KMS-11 (cell line): ENCODE data around the gene PARP8.

ENCODE experiments used
- H2AFZ ChIP-seq: fragments of 200-600 bp; sonication (generic); 2 replicates; pipeline ENCODE4 v1.6.1; 2016; ENCODE audit warnings: antibody characterized with exemption, mixed run types, low read depth
- H3K27ac ChIP-seq: fragments of 200-600 bp; sonication (generic); 2 replicates; pipeline ENCODE4 v1.6.1; 2016; ENCODE audit warnings: mild to moderate bottlenecking, mixed run types
- H3K27me3 ChIP-seq: fragments of 200-600 bp; sonication (generic); 2 replicates; pipeline ENCODE4 v1.6.1; 2017; ENCODE audit warnings: mild to moderate bottlenecking, low read depth, mixed run types, moderate library complexity; ENCODE audit not compliant: insufficient read depth
- H3K36me3 ChIP-seq: fragments of 200-600 bp; sonication (generic); 2 replicates; pipeline ENCODE4 v1.6.1; 2017; ENCODE audit warnings: mild to moderate bottlenecking, mixed run types; ENCODE audit not compliant: insufficient read depth
- H3K4me1 ChIP-seq: fragments of 200-600 bp; sonication (generic); 2 replicates; pipeline ENCODE4 v1.6.1; 2016; ENCODE audit warnings: mild to moderate bottlenecking, low read depth, mixed run types; ENCODE audit not compliant: poor library complexity, severe bottlenecking
- H3K4me2 ChIP-seq: fragments of 200-600 bp; sonication (generic); 2 replicates; pipeline ENCODE4 v1.7.0; 2016; ENCODE audit warnings: mild to moderate bottlenecking, mixed run types
- H3K4me3 ChIP-seq: fragments of 200-600 bp; sonication (generic); IDR thresholded peaks from 2 replicates; pipeline ENCODE4 v1.6.1; 2017; ENCODE audit warnings: low read depth, low read length, mixed read lengths; ENCODE audit not compliant: insufficient read depth
- H3K79me2 ChIP-seq: fragments of 200-600 bp; sonication (generic); 2 replicates; pipeline ENCODE4 v1.6.1; 2016; ENCODE audit warnings: low read depth, mixed run types; ENCODE audit not compliant: insufficient read depth
- H3K9ac ChIP-seq: fragments of 200-600 bp; sonication (generic); 2 replicates; pipeline ENCODE4 v1.6.1; 2016; ENCODE audit warnings: mild to moderate bottlenecking, mixed run types
- H4K20me1 ChIP-seq: fragments of 200-600 bp; sonication (generic); 2 replicates; pipeline ENCODE4 v1.6.1; 2016; ENCODE audit warnings: mild to moderate bottlenecking, mixed run types; ENCODE audit not compliant: insufficient read depth
- TF ChIP-seq, protein P1 (sequence below): fragments of 200-600 bp; sonication (generic); conservative IDR thresholded peaks from 2 replicates; pipeline ENCODE4 v1.6.1; 2017; ENCODE audit warnings: low read depth, mild to moderate bottlenecking, antibody characterized with exemption, low read length, moderate library complexity, mixed read lengths

PARP8 gene

GRCh38 chr5:50766462-50766861 is 100.0 kb downstream of the PARP8 start:
- Histone ChIP-seq H2AFZ (no peak overlapping the region), H3K4me2 (no peak overlapping the region), H3K27ac (no peak overlapping the region), H3K9ac (no peak overlapping the region), H3K4me1 (peaks cover 14% of the 10 kb centered on the region), H3K79me2 (no peaks in the 10 kb centered on the region), H3K27me3 (no peaks in the 10 kb centered on the region), H3K4me3 (no peak overlapping the region), H3K36me3 (no peaks in the 10 kb centered on the region), H4K20me1 (no peaks in the 10 kb centered on the region)
- TF ChIP-seq, protein P1, sequence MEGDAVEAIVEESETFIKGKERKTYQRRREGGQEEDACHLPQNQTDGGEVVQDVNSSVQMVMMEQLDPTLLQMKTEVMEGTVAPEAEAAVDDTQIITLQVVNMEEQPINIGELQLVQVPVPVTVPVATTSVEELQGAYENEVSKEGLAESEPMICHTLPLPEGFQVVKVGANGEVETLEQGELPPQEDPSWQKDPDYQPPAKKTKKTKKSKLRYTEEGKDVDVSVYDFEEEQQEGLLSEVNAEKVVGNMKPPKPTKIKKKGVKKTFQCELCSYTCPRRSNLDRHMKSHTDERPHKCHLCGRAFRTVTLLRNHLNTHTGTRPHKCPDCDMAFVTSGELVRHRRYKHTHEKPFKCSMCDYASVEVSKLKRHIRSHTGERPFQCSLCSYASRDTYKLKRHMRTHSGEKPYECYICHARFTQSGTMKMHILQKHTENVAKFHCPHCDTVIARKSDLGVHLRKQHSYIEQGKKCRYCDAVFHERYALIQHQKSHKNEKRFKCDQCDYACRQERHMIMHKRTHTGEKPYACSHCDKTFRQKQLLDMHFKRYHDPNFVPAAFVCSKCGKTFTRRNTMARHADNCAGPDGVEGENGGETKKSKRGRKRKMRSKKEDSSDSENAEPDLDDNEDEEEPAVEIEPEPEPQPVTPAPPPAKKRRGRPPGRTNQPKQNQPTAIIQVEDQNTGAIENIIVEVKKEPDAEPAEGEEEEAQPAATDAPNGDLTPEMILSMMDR, result no peak

- no peak overlapping the region for H3K4me3 ChIP-seq
- no peak overlapping the region for H3K9ac ChIP-seq
- peaks cover 14% of the 10 kb centered on the region for H3K4me1 ChIP-seq
- no peak overlapping the region for H3K27ac ChIP-seq
- no peaks in the 10 kb centered on the region for H3K27me3 ChIP-seq
- no peaks in the 10 kb centered on the region for H4K20me1 ChIP-seq
- H3K4me2 ChIP-seq, result no peak overlapping the region
- TF ChIP-seq, protein P1, result no peak
- H2AFZ ChIP-seq, result no peak overlapping the region
- no peaks in the 10 kb centered on the region for H3K79me2 ChIP-seq
- no peaks in the 10 kb centered on the region for H3K36me3 ChIP-seq
Measured at GRCh38 chr5:50766967-50767366, 100.5 kb downstream of the PARP8 start.

GRCh38 chr5:50767588-50767987 is 101.2 kb downstream of the PARP8 start:
- Histone ChIP-seq H3K4me1 (peaks cover 14% of the 10 kb centered on the region), H3K27me3 (no peaks in the 10 kb centered on the region), H4K20me1 (no peaks in the 10 kb centered on the region), H3K4me2 (no peak overlapping the region), H3K79me2 (no peaks in the 10 kb centered on the region), H3K4me3 (no peak overlapping the region), H3K36me3 (no peaks in the 10 kb centered on the region), H2AFZ (no peak overlapping the region), H3K9ac (no peak overlapping the region), H3K27ac (no peak overlapping the region)
- TF ChIP-seq, protein P1, result no peak

DNA sequence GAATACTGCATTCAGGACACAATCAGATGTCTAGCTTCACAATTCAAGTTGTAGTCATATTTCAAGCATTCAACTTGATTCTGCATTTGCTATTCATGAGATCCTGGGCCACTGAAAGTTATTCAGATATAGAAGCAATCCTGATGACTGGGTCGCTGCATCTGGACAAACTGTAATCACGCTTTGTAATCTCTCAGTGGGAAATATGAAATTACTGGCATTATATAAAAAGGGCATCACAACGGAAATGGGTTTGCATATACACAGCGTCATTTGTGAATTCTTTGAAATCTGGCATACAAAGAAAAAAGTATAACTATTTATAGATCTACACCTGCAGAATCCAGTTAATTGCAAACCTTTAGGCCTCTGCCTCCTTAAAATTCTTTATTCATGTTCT is 102.2 kb downstream of the PARP8 start:
- Histone ChIP-seq H2AFZ (no peak overlapping the region), H3K4me1 (peaks cover 14% of the 10 kb centered on the region), H3K36me3 (no peaks in the 10 kb centered on the region), H4K20me1 (no peaks in the 10 kb centered on the region), H3K27me3 (no peaks in the 10 kb centered on the region), H3K79me2 (no peaks in the 10 kb centered on the region), H3K27ac (no peak overlapping the region), H3K4me3 (no peak overlapping the region), H3K9ac (no peak overlapping the region), H3K4me2 (no peak overlapping the region)
- TF ChIP-seq, protein P1, result no peak
